SK-N-SH treated with all-trans-retinoic acid at 6 μM for 48 hours (cell line): Measurements from ENCODE around the gene MPG.
A peak's percentile ranks its signal among the peaks of the same experiment; 100 is the strongest.

ENCODE experiments used
- ATAC-seq: fragments of 200-7000 bp; cut with Tn5 transposase; 3 replicates; pipeline ENCODE4 v1.9.1; 2020; ENCODE audit warnings: mild to moderate bottlenecking, moderate library complexity
- ARNTL ChIP-seq: fragments of 450-650 bp; formaldehyde crosslinking; IDR thresholded peaks from 2 replicates; pipeline ENCODE4 v1.5.0; 2020; ENCODE audit warnings: low read depth, mild to moderate bottlenecking, moderate library complexity, borderline replicate concordance
- BACH2 ChIP-seq: fragments of 250-450 bp; sonication (Bioruptor Pico); IDR thresholded peaks from 2 replicates; pipeline ENCODE4 v1.9.0; 2021; ENCODE audit warnings: mild to moderate bottlenecking, borderline replicate concordance
- CREB5 ChIP-seq: fragments of 250-450 bp; sonication (Bioruptor Pico); IDR thresholded peaks from 2 replicates; pipeline ENCODE4 v1.5.1; 2020; ENCODE audit warnings: low read depth, mild to moderate bottlenecking, moderate library complexity
- CSDC2 ChIP-seq: fragments of 250-450 bp; sonication (Bioruptor Pico); IDR thresholded peaks from 2 replicates; pipeline ENCODE4 v1.5.0; 2020; ENCODE audit warnings: mild to moderate bottlenecking, moderate library complexity
- ESRRG ChIP-seq: fragments of 250-450 bp; sonication (Bioruptor Pico); IDR thresholded peaks from 2 replicates; pipeline ENCODE4 v1.6.1; 2021; ENCODE audit warnings: mild to moderate bottlenecking
- GLIS3 ChIP-seq: fragments of 250-450 bp; sonication (Bioruptor Pico); IDR thresholded peaks from 2 replicates; pipeline ENCODE4 v1.5.0; 2020; ENCODE audit warnings: mild to moderate bottlenecking, moderate library complexity
- ISL1 ChIP-seq: fragments of 250-450 bp; sonication (Bioruptor Pico); IDR thresholded peaks from 2 replicates; pipeline ENCODE4 v2.1.2; 2022; ENCODE audit warnings: mild to moderate bottlenecking, moderate library complexity
- OSR1 ChIP-seq: fragments of 250-450 bp; sonication (Bioruptor Pico); IDR thresholded peaks from 2 replicates; pipeline ENCODE4 v1.8.0; 2022; ENCODE audit warnings: moderate library complexity, mild to moderate bottlenecking, inconsistent platforms
- POU6F1 ChIP-seq: fragments of 250-450 bp; sonication (Bioruptor Pico); IDR thresholded peaks from 2 replicates; pipeline ENCODE4 v1.8.0; 2021; ENCODE audit warnings: low read depth, mild to moderate bottlenecking, moderate library complexity, borderline replicate concordance
- PPARA ChIP-seq: fragments of 250-450 bp; sonication (Bioruptor Pico); IDR thresholded peaks from 2 replicates; pipeline ENCODE4 v1.5.0; 2020; ENCODE audit warnings: mild to moderate bottlenecking, borderline replicate concordance
- RARB ChIP-seq: fragments of 250-450 bp; sonication (Bioruptor Pico); IDR thresholded peaks from 2 replicates; pipeline ENCODE4 v1.8.0; 2021; ENCODE audit warnings: mild to moderate bottlenecking, moderate library complexity
- SNAI2 ChIP-seq: fragments of 250-450 bp; sonication (Bioruptor Pico); IDR thresholded peaks from 2 replicates; pipeline ENCODE4 v1.5.0; 2020; ENCODE audit warnings: mild to moderate bottlenecking, moderate library complexity
- TCF4 ChIP-seq: fragments of 250-450 bp; sonication (Bioruptor Pico); IDR thresholded peaks from 2 replicates; pipeline ENCODE4 v1.8.0; 2021; ENCODE audit warnings: mild to moderate bottlenecking, moderate library complexity, borderline replicate concordance
- TOX ChIP-seq: fragments of 250-450 bp; sonication (Bioruptor Pico); IDR thresholded peaks from 2 replicates; pipeline ENCODE4 v1.8.0; 2021; ENCODE audit warnings: mild to moderate bottlenecking, moderate library complexity, borderline replicate concordance
- ZC3H10 ChIP-seq: fragments of 250-450 bp; sonication (Bioruptor Pico); IDR thresholded peaks from 2 replicates; pipeline ENCODE4 v1.5.1; 2021; ENCODE audit warnings: mild to moderate bottlenecking, moderate library complexity
- ZFP3 ChIP-seq: fragments of 250-450 bp; sonication (Bioruptor Pico); IDR thresholded peaks from 2 replicates; pipeline ENCODE4 v1.5.0; 2020; ENCODE audit warnings: mild to moderate bottlenecking, moderate library complexity
- ZFP30 ChIP-seq: fragments of 450-650 bp; formaldehyde crosslinking; IDR thresholded peaks from 2 replicates; pipeline ENCODE4 v1.5.0; 2022; ENCODE audit warnings: mild to moderate bottlenecking, moderate library complexity
- ZNF565 ChIP-seq: fragments of 450-650 bp; formaldehyde crosslinking; conservative IDR thresholded peaks from 2 replicates; pipeline ENCODE4 v1.5.0; 2020; ENCODE audit warnings: low read depth, mild to moderate bottlenecking, moderate library complexity
- ZNF70 ChIP-seq: fragments of 450-650 bp; formaldehyde crosslinking; IDR thresholded peaks from 2 replicates; pipeline ENCODE4 v1.5.0; 2020; ENCODE audit warnings: mild to moderate bottlenecking, moderate library complexity
- ZNF8 ChIP-seq: fragments of 450-650 bp; formaldehyde crosslinking; IDR thresholded peaks from 2 replicates; pipeline ENCODE4 v1.5.0; 2020; ENCODE audit warnings: mild to moderate bottlenecking, moderate library complexity
- TF ChIP-seq, protein P1 (sequence below): fragments of 250-450 bp; sonication (Bioruptor Pico); IDR thresholded peaks from 2 replicates; pipeline ENCODE4 v1.5.0; 2020; ENCODE audit warnings: mild to moderate bottlenecking, moderate library complexity
- TF ChIP-seq, protein P2 (sequence below): fragments of 250-450 bp; sonication (Bioruptor Pico); IDR thresholded peaks from 2 replicates; pipeline ENCODE4 v1.5.1; 2021; ENCODE audit warnings: mild to moderate bottlenecking, moderate library complexity

The MPG gene

GRCh38 chr16:84718-85406 lies 6.8 kb downstream of the MPG start:
- TF ChIP-seq RARB = no peak
- no peak for TF ChIP-seq ZFP3
- TF ChIP-seq ISL1 = no peak
- TF ChIP-seq, all 23 proteins: peak for 0
- ATAC-seq = peak; percentile 84

GRCh38 chr16:85407-85782 lies 7.4 kb downstream of the MPG start:
- no peak for ATAC-seq
- TF ChIP-seq, protein P1, sequence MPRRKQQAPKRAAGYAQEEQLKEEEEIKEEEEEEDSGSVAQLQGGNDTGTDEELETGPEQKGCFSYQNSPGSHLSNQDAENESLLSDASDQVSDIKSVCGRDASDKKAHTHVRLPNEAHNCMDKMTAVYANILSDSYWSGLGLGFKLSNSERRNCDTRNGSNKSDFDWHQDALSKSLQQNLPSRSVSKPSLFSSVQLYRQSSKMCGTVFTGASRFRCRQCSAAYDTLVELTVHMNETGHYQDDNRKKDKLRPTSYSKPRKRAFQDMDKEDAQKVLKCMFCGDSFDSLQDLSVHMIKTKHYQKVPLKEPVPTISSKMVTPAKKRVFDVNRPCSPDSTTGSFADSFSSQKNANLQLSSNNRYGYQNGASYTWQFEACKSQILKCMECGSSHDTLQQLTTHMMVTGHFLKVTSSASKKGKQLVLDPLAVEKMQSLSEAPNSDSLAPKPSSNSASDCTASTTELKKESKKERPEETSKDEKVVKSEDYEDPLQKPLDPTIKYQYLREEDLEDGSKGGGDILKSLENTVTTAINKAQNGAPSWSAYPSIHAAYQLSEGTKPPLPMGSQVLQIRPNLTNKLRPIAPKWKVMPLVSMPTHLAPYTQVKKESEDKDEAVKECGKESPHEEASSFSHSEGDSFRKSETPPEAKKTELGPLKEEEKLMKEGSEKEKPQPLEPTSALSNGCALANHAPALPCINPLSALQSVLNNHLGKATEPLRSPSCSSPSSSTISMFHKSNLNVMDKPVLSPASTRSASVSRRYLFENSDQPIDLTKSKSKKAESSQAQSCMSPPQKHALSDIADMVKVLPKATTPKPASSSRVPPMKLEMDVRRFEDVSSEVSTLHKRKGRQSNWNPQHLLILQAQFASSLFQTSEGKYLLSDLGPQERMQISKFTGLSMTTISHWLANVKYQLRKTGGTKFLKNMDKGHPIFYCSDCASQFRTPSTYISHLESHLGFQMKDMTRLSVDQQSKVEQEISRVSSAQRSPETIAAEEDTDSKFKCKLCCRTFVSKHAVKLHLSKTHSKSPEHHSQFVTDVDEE = no peak
- TF ChIP-seq ZFP30 (no peak), ISL1 (no peak), ZC3H10 (CRISPR knock-in tag) (no peak), OSR1 (no peak), RARB (no peak), CREB5 (CRISPR knock-in tag) (no peak), BACH2 (no peak), POU6F1 (CRISPR knock-in tag) (no peak), GLIS3 (CRISPR knock-in tag) (no peak), SNAI2 (CRISPR knock-in tag) (no peak), PPARA (CRISPR knock-in tag) (no peak), ZNF8 (CRISPR knock-in tag) (no peak), TCF4 (no peak), ARNTL (no peak), CSDC2 (no peak), ZNF70 (CRISPR knock-in tag) (no peak)

DNA sequence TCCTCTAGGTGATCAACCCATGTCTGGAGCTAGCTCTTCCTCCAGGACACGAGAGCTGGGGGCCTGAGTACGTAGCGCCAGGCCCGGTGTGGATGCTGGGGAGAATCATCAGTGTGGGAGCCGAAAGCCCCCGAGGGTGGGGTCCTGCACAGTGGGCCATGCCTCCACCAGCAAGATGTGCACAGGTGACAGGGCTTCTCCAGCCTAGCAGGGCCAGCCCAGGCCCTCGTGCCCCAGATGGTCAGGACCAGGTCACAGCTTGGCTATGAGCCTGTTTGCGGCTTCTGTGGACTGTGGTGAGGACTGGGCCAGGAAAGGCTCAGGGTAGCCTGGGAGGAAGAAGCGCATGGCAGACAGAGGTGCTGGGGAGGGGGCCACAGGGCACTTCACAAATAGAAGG lies 7.8 kb downstream of the MPG start:
- TF ChIP-seq, protein P2, sequence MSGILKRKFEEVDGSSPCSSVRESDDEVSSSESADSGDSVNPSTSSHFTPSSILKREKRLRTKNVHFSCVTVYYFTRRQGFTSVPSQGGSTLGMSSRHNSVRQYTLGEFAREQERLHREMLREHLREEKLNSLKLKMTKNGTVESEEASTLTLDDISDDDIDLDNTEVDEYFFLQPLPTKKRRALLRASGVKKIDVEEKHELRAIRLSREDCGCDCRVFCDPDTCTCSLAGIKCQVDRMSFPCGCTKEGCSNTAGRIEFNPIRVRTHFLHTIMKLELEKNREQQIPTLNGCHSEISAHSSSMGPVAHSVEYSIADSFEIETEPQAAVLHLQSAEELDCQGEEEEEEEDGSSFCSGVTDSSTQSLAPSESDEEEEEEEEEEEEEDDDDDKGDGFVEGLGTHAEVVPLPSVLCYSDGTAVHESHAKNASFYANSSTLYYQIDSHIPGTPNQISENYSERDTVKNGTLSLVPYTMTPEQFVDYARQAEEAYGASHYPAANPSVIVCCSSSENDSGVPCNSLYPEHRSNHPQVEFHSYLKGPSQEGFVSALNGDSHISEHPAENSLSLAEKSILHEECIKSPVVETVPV = no peak
- TF ChIP-seq RARB (no peak), TOX (no peak), ZNF8 (CRISPR knock-in tag) (no peak), TCF4 (no peak), ISL1 (no peak), PPARA (CRISPR knock-in tag) (no peak), GLIS3 (CRISPR knock-in tag) (no peak), CSDC2 (no peak), ESRRG (no peak), ZFP30 (no peak), SNAI2 (CRISPR knock-in tag) (no peak), ZNF70 (CRISPR knock-in tag) (no peak), ZNF565 (no peak), ARNTL (no peak), POU6F1 (CRISPR knock-in tag) (no peak), ZC3H10 (CRISPR knock-in tag) (no peak)
- TF ChIP-seq, protein P1 = no peak
- ATAC-seq = no peak
